HG03159 (cell line): Measurements from ENCODE around the gene NFIA.

Source experiments
- ATAC-seq: cut with Tn5 transposase; IDR thresholded peaks from one replicate; pipeline ENCODE4 v1.9.1; 2021; ENCODE audit warnings: mild to moderate bottlenecking, moderate library complexity; ENCODE audit not compliant: unreplicated experiment

Gene NFIA

DNA sequence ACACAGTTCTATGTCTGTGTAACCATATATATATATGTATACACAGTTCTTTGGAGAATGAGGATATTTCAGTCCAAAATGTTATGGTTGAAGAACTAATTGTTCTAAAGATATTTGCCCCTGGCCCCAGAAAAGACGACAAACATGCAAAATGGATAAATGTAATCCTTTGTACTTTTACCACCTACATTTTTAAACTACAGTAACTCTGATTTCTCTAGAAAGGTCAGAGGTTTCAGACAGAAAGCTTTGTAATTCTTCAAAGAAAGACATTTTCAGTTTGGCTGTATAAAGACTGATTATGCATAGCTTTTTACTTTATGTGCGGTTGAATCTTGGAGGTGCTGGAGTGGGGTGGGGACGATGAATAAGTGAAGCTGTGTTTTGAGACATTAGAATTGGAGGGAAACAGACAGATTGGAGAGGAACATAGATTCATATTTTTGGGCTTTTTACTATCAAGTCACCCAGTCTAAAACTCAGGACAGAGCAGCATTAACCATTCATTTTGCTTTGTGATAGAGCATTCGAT, 16.6 kb downstream of the NFIA start:
- ATAC-seq: no peak

DNA sequence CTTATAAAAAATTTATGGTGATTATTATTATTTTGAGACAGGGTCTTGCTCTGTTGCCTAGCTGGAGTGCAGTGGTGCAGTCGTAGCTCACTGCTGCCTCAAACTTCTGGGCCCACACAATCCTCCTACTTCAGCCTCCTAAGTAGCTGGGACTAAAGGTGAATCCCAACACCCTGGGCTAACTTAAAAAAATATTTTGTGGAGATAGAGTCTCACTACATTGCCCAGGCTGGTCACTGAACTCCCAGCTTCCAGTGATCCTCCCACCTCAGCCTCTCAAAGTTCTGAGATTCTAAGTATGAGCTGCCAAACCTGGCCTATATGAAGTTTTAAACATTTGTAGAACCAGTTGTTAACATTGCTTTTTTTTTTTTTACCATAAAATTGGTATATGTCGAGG, 18.2 kb downstream of the NFIA start:
- no peak for ATAC-seq

DNA sequence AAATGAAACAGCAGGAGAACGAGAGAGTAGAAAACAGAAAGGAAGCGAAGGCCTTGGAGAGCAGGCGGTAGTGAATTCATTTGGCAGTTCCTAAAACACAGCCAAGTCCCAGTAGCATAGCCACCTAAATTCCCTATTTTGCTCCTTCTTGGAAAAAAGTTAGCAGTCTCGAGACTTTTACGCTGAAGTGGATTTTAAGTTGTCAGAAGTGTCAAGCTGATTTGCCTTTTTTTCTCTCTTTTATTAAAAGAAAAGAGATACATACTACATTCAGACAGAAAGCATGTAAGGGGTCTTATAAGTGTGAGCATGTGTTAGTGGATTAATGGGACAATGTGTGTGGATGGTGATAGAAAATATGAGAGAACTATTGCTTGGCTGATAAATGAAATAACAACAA, 19.2 kb downstream of the NFIA start:
- ATAC-seq: no peak

DNA sequence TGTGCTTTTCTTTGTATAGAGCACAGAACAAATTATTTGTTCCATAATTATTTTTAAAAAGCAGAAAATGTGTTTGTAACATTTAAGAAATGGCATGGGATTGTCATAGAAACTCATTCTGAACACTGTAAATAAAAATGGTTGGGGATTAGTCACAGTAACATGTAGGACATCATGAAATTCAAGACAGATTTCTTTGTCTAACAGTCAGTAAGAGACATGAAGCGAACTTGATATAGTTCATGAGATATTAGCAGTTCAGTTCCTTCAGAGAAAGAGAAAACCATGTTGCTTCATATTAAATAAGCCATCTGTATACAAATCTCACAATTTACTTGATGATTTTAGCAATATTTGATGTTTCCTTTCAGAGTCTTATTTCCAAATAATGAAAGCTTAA, 19.7 kb downstream of the NFIA start:
- ATAC-seq: no peak

DNA sequence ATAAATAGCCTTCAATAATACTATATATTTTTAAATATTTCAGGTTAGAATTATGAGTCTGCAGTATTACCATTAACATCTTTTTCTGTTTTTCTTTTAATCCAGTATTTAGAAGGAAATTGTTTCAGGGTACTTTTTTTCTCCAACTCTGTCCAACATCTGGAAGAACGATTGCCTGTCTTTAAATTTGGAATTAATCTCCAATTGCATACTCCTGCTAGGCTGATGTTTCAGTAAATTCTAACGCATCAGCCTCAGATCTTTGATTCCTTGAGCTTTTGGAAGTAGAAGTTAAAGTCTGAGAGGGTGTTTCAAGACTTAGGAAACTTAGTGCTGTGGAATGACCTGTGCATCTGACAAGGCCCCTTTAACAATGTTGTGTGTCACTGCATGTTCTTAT, 20.3 kb downstream of the NFIA start:
- ATAC-seq: no peak

DNA sequence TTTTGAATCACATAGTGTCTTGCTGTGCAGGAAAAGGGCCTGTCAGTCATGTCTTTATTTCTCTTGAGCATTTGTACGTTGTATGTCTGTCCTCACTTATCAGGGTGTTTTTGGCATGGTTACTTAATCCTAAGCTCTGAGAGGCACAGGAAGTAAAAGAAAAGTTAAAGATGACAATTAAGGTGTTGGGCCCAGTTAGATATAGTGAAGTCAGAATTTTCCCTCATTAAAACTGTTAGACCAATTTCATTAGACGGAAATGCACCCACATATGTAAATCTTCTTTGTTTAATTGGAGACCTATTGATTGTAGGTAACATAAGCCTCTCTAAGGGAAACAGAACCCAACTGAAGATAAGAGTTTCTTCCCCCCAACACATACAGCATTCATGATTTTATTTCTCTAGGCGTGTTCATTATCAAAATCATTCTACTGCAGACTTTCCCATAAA, 21.9 kb downstream of the NFIA start:
- ATAC-seq: no peak

DNA sequence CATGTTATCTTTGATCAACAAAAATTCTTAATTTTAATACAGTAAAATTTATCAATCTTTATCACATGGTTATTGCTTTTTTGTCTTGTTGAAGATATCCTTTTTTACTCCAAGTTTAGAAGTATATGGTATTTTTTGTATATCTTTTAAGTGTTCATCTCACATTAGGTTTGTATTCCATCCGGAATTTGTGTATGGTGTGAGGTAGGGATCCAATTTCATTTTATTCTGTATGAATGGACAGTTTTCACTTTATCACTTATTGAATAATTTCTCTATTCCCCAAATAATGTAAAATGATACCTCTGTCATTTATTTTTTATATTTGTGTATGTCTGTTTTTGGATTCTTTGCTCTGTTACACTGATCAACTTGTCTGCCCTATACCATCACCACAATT, 25.3 kb downstream of the NFIA start:
- no peak for ATAC-seq

DNA sequence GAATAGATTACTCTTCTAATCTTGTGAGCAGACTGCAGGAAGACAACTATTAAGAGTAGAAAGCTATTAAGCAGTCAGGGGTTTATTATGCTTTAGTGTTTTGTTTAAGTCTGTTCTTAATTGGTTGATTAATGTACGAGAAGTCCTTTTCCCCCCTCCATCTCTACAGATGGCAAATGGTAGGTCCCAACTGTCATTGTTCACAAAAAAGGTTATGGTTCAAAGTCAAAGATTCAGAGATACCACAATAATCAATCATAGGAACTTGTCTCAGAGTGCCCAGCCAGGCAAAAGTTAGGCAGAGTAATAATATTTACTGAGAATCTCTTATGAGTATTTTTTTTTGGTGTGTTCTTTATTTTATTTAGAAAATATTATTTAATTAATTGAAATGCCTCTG, 26.8 kb downstream of the NFIA start:
- no peak for ATAC-seq

DNA sequence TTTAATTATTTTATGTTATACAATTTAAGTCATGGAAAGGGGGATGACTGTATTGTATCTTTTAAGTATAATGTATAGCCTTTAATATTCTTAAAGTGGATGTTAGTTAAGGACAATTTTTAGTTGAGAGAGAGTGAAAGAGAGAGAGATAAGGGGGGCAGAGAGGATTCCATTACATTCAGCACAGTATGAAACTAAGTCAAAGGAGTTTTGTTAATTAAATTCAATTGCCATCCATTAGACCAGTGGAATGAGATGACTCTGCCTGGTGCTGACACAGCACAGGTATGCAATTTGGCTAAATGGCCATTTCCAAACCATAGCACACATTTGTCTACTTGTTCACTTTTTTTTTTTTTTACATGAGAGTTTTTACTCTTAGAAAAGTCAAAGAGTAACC, 27.5 kb downstream of the NFIA start:
- ATAC-seq: no peak

DNA sequence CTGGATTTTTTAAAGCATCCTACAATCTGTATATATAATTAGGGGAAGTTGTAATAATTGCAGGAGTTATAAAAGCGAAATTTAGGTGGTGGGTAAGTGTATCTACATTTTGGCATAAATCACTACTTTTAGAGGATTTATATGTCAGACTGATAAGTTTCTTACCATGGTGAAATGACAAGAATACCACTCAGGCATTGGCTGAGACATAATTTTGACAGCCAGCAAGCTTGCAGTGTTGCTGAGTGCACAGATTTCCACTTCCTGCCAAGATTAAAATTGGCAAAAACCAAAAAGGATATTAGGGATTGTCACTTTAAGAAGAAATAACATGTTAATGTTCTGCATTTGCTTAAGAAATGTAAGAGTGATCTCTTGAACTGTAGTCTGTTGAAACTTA, 28.2 kb downstream of the NFIA start:
- ATAC-seq: no peak

DNA sequence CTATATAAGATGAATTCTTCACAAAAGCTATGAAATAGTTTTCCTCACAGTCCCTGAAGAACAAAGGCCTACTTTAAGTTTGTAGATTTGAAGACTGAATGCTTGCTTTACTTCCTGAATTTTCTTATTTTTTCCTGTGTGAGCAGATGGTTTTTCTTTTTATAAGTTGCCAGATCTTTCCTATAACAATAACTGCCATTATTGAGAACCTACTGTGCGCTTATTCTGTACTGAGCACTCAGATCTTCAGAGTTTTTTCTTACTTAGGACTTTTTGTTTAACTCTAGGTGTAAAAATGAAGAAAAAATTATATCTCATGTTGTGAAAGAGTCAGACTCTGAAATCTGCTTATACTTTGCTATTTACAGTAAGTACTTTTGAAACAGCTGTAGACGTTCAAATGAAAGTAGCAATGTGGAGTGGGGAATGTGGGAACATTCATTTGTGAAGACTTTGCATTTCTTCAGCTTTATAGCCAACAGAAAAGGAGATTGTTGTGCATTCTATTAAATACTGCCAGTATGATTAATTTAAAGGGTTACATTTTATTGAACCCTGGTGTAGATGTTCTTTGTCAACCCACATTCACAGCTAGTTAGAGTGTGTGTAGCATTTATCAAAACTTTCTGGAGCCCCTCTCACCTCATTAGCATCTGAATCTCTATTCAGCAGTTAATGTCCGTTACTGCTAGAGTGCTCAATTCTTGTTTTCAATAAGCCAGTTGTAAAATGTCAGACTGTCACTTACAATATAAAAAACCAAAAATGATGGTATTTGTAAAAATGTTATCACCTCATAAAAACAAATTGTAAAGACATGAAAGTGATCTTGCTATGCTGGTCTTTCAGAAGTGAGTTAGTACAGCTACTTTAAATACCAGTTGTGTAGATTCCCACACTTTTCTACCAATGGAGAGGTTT, 29.0 kb downstream of the NFIA start:
- no peak for ATAC-seq

DNA sequence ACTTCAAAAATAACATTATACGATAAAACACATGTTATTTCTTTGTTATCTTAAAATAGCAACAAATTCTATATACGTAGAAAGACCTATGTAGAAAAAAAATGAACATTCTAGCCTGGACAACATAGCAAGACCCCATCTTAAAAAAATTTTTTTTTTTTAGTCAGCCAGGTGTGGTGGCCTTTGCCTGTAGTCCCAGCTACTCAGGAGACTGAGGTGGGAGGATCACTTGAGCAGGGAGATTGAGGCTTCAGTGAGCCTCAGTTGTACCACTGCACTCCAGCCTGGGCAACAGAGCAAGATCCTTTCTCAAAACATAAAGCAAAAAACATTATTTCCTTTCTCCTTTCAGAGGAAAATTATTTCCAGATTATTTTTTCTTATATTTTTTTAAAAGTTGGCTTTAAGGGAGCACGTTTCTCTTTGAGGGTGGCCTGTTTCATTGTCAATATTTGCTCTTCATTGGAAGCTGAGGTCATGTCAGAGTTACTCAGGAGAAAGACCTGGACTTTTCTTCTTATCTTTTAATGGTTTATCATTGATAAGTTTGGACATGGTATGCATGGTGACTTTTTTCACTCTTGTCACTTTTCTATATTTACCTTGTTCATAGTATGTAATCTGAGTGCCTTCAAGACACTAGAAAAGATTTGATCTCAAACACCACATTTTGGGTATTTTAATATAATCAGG, 32.0 kb downstream of the NFIA start:
- ATAC-seq: no peak

DNA sequence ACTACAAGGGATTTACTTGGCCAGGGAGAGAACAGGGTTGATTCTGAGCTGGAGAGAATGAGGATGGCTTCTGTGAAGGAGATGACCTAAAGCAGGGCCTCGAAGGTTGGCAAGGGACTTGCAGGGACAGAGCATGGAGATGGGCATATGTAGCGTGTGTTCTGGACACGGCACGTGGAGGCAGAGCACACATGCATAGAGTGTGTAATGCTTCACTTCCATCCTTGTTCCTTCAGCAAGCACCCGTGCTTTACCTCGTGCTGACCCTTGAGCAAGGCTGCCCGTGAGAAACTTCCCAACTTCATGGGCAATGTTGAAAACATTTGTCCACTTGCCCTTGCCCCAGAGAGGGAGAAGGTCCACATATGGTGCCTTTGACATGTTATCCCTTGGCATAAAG, 33.1 kb downstream of the NFIA start:
- ATAC-seq: no peak

DNA sequence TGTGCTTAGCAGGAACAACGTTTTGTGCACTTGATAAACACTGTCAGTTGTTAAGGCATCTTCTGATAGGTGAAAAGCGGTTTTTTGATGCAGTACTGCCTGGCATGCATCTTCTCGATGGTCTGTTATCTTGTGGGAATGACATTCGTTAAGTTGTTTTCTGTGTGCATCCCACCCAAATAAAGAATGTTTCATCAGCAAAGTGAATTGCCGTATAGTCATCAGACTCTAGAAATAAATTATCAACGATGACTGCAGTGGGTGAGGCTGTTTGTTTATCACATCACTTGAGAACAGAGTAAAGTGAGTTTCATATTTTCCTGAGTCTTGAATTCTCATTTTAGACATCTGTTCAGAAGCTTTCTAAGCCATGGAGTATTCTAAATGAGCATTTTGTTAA, 34.1 kb downstream of the NFIA start:
- ATAC-seq: no peak

DNA sequence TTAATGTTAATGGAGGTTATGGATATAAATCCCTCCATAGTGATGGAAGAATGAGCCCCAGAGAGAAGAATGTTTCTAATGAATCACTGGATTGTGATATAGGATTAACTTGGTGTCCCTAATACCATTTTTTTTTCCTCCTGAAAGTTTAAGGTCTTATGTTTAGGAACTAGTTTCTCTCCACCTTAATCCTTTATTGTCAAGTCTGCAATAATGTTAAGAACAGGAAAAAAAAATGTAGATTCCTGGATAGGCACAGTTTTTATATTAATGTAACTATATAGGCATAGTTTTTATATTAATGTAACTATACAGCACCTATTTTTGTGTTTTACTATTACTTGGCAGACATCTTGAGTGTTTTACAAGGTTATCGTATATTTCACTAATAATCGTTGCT, 34.9 kb downstream of the NFIA start:
- ATAC-seq: no peak

DNA sequence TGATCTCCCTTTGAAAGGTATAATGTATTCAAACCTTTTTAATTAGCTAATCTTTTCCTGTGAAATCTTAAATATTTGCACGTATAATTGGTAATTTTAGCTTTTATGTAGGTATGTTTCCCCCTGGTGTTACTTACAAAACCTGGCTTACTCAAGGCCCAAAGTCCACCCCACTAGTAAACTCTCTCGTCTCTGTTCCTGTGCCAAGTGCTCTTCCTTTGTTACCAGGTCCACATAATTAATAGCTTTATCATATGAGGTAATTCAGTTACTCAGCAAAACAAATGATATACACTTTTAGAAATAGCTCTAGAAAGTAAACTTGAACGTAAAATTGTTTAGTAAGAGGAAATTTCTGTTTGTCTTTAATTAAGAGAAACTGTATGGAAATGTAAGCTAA, 36.7 kb downstream of the NFIA start:
- ATAC-seq: no peak

DNA sequence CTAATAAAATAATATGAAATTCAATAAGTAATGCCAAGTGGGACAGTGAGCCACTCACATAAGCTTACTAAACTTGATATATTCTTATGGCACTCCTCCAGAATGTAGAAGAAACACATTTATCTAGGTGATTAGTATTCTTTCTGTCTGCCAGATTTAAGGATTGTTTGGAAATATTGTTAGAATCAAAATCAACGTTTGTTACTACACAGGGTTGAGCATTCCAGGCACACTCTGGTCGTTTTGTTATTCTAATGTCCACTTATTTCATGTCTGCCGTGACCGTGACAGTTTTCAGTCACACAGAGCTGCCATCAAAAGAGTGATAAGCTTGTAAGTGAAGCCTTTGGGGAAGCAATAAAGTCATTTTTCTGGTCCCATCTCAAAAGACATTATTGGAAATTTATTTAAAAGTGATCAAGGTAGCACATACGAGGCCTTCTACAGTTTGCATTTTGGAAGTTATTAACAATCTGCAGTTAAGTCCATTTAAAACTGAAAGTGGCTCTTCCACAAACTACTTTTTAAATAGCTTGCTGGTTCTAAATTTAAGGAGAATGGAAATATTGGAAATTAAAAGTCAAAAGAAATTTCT, 38.0 kb downstream of the NFIA start:
- ATAC-seq: no peak

DNA sequence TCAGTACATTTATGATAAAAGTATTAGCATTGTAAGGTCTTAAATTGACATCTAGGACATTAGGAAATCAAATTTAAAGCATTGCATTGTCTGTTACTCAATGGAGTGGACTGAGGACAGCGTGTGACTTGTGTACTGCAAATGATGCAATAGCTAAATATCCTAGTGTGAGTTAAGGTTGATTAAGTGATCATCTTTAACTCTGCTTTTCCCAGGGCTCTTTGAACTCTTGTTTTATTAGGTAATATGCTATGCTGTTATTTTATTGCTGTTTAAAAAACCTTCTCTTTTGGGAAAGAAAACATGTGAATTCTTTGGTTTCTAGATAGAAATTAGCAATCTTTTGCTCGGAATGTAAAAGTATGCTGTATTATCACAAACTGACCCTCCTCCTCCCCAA, 38.6 kb downstream of the NFIA start:
- no peak for ATAC-seq

DNA sequence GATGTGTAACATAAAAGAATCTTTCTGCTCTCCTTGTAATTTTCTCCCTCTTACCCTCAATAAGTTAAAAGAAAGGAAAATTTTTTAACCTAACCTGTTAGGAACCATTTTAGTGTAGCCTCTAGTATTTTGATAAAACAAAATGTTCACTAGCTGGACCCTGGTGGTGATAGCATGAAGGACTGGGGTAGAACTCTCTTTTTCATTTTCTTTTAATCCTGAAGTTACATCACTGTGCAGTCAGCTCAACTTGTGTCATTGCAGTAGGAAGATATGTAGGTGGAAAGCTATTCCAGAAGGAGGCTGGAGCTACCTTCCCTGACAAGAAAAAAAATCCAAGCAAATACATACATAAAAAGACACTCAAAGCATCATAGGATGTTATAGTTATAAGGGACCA, 39.3 kb downstream of the NFIA start:
- no peak for ATAC-seq

DNA sequence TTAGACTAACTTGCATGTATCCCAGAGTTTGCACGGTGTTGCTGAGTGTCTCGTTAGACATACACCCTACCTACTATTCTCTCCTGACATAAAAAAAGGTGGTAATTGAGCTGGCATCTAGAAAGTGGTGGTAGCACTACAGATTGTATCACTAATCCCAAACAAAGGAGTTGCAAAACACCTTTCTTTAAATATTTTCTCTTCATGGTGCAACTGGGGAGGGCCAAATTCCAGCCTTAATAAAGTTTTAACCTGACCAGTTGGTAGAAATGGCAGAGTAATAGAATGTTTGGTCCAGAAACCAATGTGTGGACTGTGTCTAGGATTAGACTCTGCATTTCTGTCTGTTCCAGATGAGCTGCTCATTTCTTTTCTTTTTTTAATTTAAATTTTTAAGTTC, 40.0 kb downstream of the NFIA start:
- ATAC-seq: no peak

DNA sequence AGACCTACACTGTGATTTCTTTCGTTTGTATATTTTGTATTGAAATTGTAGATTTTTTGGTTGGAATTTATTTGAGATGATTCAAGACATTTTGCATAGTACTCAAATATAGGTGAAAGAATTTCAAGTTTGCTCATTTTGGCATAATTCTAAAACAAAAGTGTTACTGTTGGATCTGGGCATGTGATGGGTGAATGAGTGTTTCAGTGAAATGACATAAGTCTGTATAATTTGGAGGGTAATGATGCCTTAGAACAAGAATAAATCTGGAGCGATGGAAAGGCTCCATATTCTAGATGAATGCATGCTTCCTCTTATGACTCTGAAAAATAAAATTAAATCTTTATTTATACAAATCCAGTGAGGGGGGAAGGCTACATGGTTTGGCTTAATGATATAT, 41.0 kb downstream of the NFIA start:
- no peak for ATAC-seq

DNA sequence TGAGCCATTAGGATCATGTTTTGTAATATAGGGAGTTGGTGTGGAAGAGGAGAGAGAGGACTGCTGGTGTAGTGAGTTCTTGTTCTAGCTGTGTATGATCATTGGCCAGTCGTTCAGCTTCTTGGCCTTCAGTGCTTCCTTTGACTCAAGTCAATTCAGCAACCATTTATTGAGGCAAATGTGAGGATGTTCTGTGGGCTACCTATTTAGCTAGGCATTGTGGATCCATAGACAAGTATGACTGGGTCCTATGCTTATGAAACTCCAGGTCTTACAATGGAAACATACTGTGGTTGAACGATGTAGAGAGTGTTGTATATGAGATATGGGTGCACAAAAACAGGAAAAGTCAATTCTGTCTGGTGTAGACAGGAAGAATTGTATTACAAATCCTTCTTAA, 41.7 kb downstream of the NFIA start:
- no peak for ATAC-seq
